Motor neuron (in vitro differentiated cells): Measurements from ENCODE around the gene GLYR1. TPM values are rescaled to one million over a fixed set of nuclear protein-coding genes. Genes with fewer than 3 reads are reported as not detected.
A peak's percentile ranks its signal among the peaks of the same experiment; 100 is the strongest.

Experiments used
- ATAC-seq, 8 experiments: fragments of 200-7000 bp; cut with Tn5 transposase; replicated peaks in 6 of 8; 2 replicates each; pipeline ENCODE4 v1.8.0; 2021; ENCODE audit warnings: mild to moderate bottlenecking in 8 of 8, moderate library complexity in 8 of 8
- H3K27ac ChIP-seq, 2 donors: fragments of 250-450 bp; sonication (Bioruptor Pico); 2 replicates each; pipeline ENCODE4 v1.9.0; 2021; ENCODE audit warnings: antibody characterized with exemption in 2 of 2, mild to moderate bottlenecking in 2 of 2, moderate library complexity in 1 of 2
- H3K4me1 ChIP-seq, 2 donors: fragments of 250-450 bp; sonication (Bioruptor Pico); replicated peaks in 1 of 2; 2 replicates each; pipeline ENCODE4 v1.6.1; 2021; ENCODE audit warnings: antibody characterized with exemption in 2 of 2, mild to moderate bottlenecking in 2 of 2, moderate library complexity in 1 of 2
- H3K4me3 ChIP-seq, 5 donors: fragments of 250-450 bp; sonication (Bioruptor Pico); 2 replicates each; pipeline ENCODE4 v1.9.0; 2021; ENCODE audit warnings: antibody characterized with exemption in 5 of 5, mild to moderate bottlenecking in 5 of 5, moderate library complexity in 4 of 5
- WGBS, 10 experiments: fragments of 450-650 bp; shearing (Covaris generic); methylation state at CpG; one replicate each; pipeline ENCODE4 v1.0.0; 2022; 5-methylcytosine and 5-hydroxymethylcytosine counted together
- in situ Hi-C, 9 experiments: fragments of 400-800 bp; cut with MboI; loops; one replicate each; pipeline ENCODE4 v1.15.0; 2021; ENCODE audit warnings: low sequenced_read_pairs in 9 of 9, low pct_unique_long_range_greater_than_20kb in 2 of 9; ENCODE audit not compliant: unreplicated experiment in 9 of 9
- total RNA-seq, 8 experiments: library from RNA; unstranded; fragments of 300-600 nt; gene quantifications; 2 replicates each; pipeline versions ENCODE4 v1.2.3 to v1.2.4, GENCODE V29; 2022

Gene GLYR1
- total RNA-seq, 8 experiments from 2014 or later, result 36.4 to 101 (median 49.5) TPM

GRCh38 chr16:4803898-4804762 lies 43.0 kb downstream of the GLYR1 start:
- Histone ChIP-seq H3K4me3 (no peak overlapping the region), H3K27ac (no peak overlapping the region), H3K4me1 (peaks cover 9% of the 10 kb centered on the region in 2 donors)
- WGBS, 10 experiments, result 60 to 84% (median 78%) methylated on average over 1 to 15 of the region's 26 CpGs; no CpG with 5 or more reads in 6 of the 10 experiments
- ATAC-seq, result no peak
- in situ Hi-C loops, result no loop called here

DNA sequence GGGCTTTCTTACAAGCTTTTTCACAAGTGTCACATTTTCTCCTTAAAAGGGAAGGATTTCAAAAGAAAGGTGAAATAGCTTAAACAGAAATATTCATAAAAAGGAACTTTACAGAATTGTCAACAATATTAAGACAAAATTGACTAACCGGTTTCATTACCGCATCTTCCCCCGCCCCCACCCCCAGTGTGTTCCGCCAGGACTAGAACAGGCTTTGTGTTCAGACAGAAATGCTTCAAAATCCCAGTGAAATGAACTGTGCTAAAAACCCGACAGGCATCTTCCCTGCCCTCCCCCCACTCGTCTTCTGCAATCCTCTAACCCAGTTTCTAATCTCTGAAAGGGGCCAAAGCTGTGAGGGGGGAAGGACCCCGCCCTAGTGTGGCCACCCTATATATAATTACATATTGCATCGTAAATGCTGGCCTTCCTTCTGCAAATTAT lies 43.7 kb downstream of the GLYR1 start:
- H3K27ac ChIP-seq, result peak overlapping the region; percentile 89 to 94
- ATAC-seq, result no peak
- peak overlapping the region; percentile 58 to 88 (median 70) for H3K4me3 ChIP-seq
- in situ Hi-C loops, result no loop called here
- 0 to 60% (median 30%) methylated on average over 1 to 7 of the region's 8 CpGs; no CpG with 5 or more reads in 3 of the 10 experiments for WGBS, 10 experiments
- peaks cover 9% of the 10 kb centered on the region in 2 donors for H3K4me1 ChIP-seq

DNA sequence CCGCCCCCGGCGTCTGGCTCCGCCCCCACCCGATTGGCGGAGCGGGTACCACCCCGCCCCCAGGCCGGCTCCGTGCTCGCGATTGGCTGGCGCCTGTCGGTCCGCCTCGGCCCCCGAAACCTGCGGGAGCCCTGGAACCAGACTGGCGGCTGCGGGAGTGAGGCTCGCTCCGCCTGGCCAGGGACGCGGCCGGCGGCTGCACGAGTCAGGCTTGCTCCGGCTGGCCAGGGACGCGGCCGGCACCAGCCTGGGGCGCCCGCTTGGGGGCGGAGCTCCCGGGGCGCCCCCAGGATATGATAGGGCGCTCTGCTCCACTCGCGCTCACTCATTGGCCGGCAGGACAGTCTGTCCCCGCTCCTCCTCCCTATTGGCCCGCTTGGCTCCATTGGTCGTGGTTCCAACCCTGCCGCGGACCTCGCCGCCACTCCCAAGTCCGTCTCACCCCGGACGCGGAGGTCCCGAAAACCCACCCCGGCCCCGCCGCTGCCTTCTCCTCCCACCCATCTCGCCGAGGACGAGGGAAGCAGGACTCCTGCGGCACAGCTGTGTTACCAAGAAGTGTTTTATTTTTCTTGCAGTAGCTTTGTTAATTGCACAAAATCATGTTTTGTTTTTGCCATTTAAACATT lies 44.3 kb downstream of the GLYR1 start:
- peak; percentile 85 to 93 (median 92) for ATAC-seq
- in situ Hi-C loops, result no loop called here
- WGBS, 10 experiments, result 0 to 3% (median 0%) methylated on average over 1 to 6 of the region's 59 CpGs; no CpG with 5 or more reads in 6 of the 10 experiments
- peak overlapping the region; percentile 58 to 88 (median 70) for H3K4me3 ChIP-seq
- H3K27ac ChIP-seq, result peak overlapping the region; percentile 89 to 94
- peaks cover 9% of the 10 kb centered on the region in 2 donors for H3K4me1 ChIP-seq

GRCh38 chr16:4801962-4802658 lies 45.0 kb downstream of the GLYR1 start, which contains the start of gene ROGDI:
ROGDI (minus strand) TSS chr16:4802633; CDS start chr16:4802571, 62 bp downstream.
- WGBS, 10 experiments, result no CpG with 5 or more reads among the region's 70 CpGs
- Histone ChIP-seq H3K4me3 (peak within 1 kb of the TSS; percentile 58 to 88 (median 70)), H3K27ac (peak within 1 kb of the TSS; percentile 89 to 94), H3K4me1 (peaks cover 9% of the 10 kb centered on the region in 2 donors)
- in situ Hi-C loops, result no loop called here
- ATAC-seq, result peak; percentile 37 to 60 (median 48)

- WGBS, 10 experiments, result 20 to 76% methylated on average over 2 to 4 of the region's 29 CpGs; no CpG with 5 or more reads in 8 of the 10 experiments
- in situ Hi-C loops, result no loop called here
- Histone ChIP-seq H3K4me3 (peak overlapping the region; percentile 58 to 88 (median 70)), H3K4me1 (peaks cover 9% of the 10 kb centered on the region in 2 donors), H3K27ac (peak overlapping the region; percentile 89 to 94)
- ATAC-seq, result no peak
These were observed 45.8 kb downstream of the GLYR1 start for GRCh38 chr16:4801051-4801961.

- Histone ChIP-seq H3K27ac (no peak overlapping the region), H3K4me3 (no peak overlapping the region), H3K4me1 (peaks cover 9% of the 10 kb centered on the region in 2 donors)
- 70 to 100% (median 78%) methylated on average over 2 to 8 of the region's 17 CpGs; no CpG with 5 or more reads in 5 of the 10 experiments for WGBS, 10 experiments
- ATAC-seq, result peak in 1 of 8 experiments; percentile 4
- in situ Hi-C loops, result no loop called here
These were observed 46.6 kb downstream of the GLYR1 start for GRCh38 chr16:4800290-4801041.

- ATAC-seq, result no peak
- in situ Hi-C loops, result no loop called here
- Histone ChIP-seq H3K4me3 (no peak overlapping the region), H3K27ac (no peak overlapping the region), H3K4me1 (peaks cover 9% of the 10 kb centered on the region in 2 donors)
- WGBS, 10 experiments, result 90 to 100% (median 93%) methylated on average over 1 to 5 of the region's 19 CpGs; no CpG with 5 or more reads in 5 of the 10 experiments
These were observed 47.8 kb downstream of the GLYR1 start for GRCh38 chr16:4799171-4799855.

DNA sequence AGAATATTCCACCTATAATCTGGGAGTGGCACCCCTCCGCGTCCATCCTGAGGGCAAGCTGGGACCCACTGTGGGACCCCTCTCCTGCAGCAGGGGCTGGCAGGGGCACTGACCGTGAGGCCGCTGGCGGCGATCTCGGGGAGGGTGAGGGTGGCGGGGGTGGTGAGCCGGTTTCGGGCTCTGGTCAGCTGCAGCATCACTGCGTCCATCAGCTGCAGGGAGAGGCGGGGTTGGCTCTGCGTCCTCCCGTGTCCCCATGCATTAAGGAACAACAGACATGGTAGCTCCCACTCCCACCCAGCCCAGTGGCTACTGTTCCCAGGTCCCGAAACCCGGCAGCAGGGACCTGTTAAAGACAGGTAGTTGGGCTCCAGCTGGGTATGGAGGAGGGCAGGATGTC lies 48.6 kb downstream of the GLYR1 start:
- no peak for ATAC-seq
- Histone ChIP-seq H3K27ac (no peak overlapping the region), H3K4me1 (peaks cover 7 to 9% of the 10 kb centered on the region in 2 donors), H3K4me3 (no peak overlapping the region)
- in situ Hi-C loops, result no loop called here
- 100% methylated on average over 1 of the region's 16 CpGs; no CpG with 5 or more reads in 7 of the 10 experiments for WGBS, 10 experiments

DNA sequence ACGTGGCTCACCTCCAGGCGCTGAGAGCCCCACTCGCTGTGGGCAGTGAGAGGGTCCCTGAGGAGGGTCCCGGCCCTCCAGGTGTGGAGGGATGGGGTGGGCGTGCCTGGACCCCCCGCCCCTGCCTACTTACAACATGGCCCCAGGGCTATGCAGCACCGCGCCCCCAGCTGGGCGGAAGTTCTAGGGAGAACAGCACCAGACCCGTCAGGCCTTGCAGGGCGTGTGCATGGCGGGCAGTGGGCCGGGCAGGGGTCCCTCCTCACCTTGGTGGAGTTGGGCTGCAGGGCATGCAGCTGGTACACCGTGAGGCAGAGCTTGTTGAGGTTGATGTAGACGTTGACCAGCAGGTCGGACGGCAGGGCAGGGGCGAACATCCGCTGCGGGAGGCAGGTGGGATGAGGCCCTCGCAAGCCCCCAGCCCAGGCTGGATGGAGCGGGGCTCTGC lies 49.3 kb downstream of the GLYR1 start:
- 88 to 93% (median 89%) methylated on average over 3 to 6 of the region's 22 CpGs; no CpG with 5 or more reads in 7 of the 10 experiments for WGBS, 10 experiments
- in situ Hi-C loops, result no loop called here
- Histone ChIP-seq H3K27ac (no peak overlapping the region), H3K4me1 (peaks cover 3 to 9% of the 10 kb centered on the region in 2 donors), H3K4me3 (no peak overlapping the region)
- no peak for ATAC-seq

DNA sequence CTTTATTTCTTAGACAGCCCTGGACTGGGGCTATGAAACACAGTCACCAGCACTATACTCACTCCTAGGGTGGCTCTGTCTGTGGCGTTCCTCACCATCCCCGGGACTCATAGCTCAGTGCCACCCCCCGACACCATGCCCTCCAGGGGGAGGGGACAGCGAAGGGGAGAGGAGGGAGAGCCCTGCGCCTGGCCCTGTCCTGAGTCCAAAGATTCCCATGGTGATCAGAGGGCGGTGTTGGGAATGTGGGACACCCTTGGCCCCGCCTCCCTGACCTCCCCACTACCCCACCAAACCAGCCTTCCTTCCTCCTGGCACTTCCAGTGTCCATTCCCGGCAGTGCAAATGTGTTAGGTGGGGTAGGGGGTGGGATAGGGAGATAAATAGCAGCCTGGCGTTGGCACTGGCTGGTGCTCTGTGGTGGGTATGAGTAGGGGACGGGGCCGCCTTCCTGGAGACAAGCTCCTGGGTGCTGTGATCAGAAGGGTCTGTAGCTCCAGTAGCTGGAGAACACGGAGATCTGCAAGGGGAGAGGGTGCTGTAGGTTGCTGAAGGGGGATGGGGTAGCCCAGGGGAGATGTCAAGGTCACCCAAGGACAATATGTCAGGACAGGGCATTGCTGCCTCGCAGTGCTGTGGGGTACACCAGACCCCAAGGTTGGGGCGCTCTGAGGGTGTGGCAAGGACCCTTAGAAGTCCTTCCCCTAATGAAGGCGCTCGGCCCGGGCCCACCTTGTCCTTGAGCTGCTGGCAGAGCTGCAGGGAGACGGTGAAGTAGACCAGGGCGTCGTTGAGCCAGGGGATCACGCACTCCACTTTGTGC lies 49.9 kb downstream of the GLYR1 start:
- WGBS, 10 experiments, result 87 to 100% methylated on average over 1 to 3 of the region's 21 CpGs; no CpG with 5 or more reads in 8 of the 10 experiments
- ATAC-seq, result no peak
- peaks cover 3 to 9% of the 10 kb centered on the region in 2 donors for H3K4me1 ChIP-seq
- H3K4me3 ChIP-seq, result no peak overlapping the region
- in situ Hi-C loops, result no loop called here
- no peak overlapping the region for H3K27ac ChIP-seq
